HG03457 (cell line): ENCODE measurements around the gene ZCCHC2.

ENCODE experiments used
- ATAC-seq: cut with Tn5 transposase; IDR thresholded peaks from one replicate; pipeline ENCODE4 v1.9.1; 2021; ENCODE audit warnings: moderate number of reproducible peaks; ENCODE audit not compliant: unreplicated experiment

Gene ZCCHC2

GRCh38 chr18:62574776-62575175 lies 52.0 kb downstream of the ZCCHC2 start:
- no peak for ATAC-seq

DNA sequence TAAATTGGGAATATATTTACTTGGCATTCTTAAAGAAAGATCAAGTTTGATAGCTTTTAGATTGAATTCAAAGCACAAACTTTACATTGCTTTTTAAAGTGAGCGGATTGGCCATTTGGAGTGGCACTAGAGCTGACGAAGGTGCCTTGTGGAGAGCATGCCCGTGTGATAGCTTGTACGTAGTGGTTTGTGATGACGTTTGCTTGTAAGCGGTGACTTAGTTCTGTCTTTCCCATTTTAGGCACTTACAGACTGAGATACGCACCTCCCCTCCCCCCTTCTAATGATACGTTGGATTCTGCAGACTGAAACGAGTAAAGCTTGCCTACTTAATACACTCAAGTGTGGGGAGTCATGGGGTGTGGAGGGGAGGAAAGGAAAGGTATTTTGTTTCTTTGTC lies 53.4 kb downstream of the ZCCHC2 start:
- no peak for ATAC-seq

DNA sequence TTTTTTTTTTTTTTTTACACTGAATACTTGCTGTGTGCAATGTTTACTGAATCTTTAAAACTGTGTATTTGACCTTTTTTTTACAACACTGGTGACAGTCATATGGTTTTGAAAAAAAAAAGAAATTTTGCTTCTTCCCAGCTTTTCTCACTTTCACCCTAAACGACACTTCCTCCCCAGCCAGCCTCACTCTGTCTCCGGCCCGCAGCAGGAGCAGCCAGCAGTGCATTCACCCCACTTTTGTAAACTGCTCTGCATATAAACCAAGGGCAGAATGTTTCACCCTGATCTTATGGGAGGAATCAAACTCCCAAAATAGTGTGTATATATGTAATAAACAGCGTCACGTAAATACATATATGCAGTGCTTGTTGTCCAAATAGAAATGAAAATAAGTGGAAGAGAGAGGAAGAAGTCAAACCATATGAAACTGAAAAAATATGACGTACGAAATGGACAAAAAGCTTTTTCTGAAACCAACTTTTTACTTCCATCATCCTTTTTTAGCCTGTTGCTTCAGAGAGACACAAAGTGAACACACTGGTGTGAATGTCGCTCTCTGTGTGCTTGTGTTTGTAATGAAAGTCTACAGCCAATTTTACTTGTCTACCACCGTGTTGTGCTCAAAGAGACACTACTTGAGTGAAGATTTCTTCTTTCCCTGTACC lies 54.2 kb downstream of the ZCCHC2 start:
- no peak for ATAC-seq

GRCh38 chr18:62577765-62578164 lies 54.9 kb downstream of the ZCCHC2 start:
- no peak for ATAC-seq

DNA sequence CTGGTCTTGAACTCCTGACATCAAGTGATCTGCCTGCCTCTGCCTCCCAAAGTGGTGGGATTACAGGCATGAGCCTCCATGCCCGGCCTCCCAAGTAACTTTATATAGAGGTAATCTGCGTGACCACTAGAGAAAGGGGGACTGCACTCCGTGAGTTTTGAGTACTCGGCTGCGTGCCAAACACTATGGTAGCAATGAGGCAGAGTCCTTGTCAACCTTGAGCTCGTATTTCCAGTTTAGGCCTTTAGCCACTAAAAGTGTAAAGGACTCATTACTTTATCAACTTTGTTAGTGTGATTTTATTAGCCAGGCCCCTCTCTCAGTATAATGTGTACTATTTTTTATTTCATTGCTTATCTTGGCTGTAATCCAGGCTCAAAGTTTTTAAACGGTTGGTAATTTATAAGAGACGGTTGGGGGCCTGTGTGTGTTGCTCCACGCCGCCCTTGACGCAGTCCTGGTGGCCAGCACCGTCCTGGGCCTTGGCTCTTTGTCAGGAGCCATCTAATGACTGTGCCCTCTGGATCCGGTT lies 56.2 kb downstream of the ZCCHC2 start:
- no peak for ATAC-seq

DNA sequence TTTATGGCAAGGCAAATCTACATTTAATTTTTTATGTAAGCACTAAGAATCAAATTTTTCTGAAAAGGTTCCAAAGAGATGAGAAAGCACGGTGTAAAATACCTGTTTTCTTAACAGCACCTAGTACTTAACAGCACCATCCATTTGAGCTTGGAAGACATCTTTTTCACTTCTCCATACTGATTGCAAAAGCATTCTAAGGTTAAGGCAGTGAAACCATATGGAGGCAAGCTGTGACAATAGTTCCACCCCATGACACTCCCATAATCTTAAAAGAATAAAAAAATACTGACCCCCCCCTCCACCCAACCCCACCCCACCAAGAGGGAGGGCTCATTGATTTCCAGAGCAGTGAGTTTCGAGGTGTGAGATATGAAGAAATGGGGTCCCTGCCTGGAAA lies 60.6 kb downstream of the ZCCHC2 start:
- no peak for ATAC-seq

GRCh38 chr18:62584241-62585120 lies 61.7 kb downstream of the ZCCHC2 start:
- ATAC-seq: no peak

- no peak for ATAC-seq
These were observed 62.7 kb downstream of the ZCCHC2 start for GRCh38 chr18:62585274-62586150.

GRCh38 chr18:62586151-62586774 lies 63.4 kb downstream of the ZCCHC2 start:
- ATAC-seq: no peak

GRCh38 chr18:62586781-62587487 lies 64.1 kb downstream of the ZCCHC2 start:
- ATAC-seq: no peak

DNA sequence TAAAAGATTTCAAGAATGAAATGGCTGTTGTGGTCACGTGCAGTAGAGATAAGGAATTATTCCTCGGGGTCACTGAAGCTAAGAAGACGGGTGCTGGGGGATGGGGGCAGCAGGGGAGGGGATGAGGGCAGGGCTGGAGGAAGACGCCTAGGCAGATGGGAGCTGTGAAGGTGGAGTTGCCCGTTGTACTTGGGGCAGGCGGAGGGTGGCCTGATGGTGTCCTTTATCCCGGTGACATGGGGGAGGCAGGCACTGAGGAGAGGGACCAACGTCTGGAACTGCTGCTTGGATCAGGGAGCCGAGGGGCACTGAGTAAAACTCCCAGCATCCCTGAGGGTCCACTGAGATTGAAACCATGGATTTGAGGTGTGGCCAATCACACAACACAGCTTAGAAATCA lies 64.9 kb downstream of the ZCCHC2 start:
- ATAC-seq: no peak

DNA sequence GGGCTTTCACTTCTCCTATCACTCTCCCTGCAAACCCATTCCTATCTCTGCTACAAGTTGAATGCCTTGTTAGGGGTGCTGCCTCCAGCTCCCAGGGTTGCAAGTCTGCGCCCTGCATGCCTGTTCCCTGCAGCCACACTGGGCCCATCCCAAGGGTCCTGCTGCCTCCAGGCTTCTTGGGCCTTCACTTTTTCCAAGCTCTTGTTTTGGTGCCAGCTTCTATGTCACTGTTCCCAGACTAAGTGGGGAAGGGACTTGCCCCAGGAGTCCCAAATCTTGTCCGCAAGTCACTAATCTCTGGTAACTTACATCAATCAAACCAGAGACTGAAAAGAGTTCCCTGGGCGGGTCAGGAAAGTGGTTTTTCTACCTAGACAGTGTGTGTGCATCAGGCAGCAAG lies 65.4 kb downstream of the ZCCHC2 start:
- no peak for ATAC-seq

DNA sequence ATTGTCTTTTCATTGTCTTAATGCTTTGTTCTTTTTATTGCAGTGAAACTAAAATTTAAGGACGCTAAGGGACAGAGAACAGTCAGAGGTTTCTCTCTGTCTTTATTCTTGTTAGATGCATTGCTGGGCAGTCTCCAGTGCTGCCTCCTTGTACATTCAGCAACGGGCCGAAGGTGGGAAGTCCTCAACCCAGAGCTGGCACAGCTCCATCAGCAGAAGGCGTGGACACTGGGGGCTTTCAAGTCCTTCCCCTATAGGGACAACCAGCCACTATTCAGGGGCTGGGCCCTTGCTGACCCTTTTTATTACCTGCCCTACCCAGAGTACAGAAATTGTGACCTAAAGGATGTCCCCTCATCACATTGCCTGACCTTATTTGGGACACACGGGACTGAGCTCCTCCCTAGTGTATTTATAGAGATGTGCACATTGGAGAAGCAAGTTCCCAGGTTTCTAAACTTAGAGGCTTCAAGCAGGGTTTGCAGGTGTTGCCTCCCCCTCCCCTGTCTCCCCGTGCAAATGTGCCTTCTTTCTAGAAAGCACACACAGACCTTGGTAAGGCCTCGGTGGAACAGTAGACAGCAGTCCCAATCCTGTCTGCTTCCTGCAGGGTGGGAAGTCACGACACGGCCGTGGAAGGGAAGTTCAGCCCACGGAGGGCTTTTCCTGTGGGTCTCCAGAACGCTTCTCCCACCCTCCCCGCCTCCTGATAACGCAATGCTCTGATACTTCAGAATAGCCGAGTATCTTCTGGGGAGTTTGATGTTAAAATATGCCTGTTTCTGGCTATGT lies 68.2 kb downstream of the ZCCHC2 start:
- ATAC-seq: no peak

DNA sequence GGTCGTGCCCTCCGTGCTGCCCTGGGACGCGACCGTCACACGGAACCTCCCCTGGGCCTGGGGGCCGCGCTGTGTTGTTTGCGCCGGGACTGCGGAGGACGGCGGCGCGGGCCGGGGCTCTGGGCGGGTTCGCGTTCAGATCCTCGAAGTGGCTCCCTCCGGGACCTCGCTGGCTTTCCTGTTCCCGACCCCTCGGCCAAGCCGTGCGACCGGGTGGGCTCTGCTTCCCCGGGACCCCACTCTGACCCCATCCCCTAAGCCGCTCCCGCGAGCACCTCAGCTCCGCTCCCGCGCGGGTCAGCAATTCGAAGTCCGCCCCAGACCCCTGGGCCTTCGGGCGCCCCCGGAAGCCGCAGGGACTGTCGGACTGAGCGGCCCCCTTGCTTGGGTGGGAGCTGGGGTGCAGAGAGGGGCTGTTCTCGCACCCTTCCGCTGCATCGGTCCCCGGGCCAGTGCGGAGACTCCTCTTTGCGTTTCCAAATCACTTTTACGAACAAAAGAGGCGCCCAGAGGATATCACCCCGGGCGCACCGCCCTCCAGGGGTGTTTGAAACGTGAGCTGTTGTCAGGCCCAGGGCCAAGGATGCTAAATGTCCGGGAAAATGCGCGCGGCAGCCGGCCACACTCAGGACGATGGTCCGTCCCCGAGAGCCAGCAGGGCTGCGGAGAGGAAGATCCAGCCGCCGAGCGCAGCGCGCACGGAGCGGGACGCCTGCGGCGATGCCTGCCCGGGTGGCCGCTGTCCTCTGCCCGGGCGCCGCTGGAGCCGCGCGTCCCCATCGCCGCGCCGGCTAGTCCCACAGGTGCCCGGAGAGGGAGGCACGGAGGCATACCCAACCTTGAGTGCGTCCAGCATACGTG lies 73.5 kb downstream of the ZCCHC2 start:
- no peak for ATAC-seq

GRCh38 chr18:62601871-62602270 lies 79.0 kb downstream of the ZCCHC2 start:
- no peak for ATAC-seq

- no peak for ATAC-seq
These were observed 79.9 kb downstream of the ZCCHC2 start for GRCh38 chr18:62602706-62603105.

- ATAC-seq: no peak
These were observed 80.4 kb downstream of the ZCCHC2 start for GRCh38 chr18:62603211-62603610.

- ATAC-seq: no peak
These were observed 81.2 kb downstream of the ZCCHC2 start for GRCh38 chr18:62603979-62604378.
